HCT116 (cell line): ENCODE data around the gene ASXL2.

Experiments used
- CEBPB ChIP-seq: IDR thresholded peaks from 2 replicates; pipeline ENCODE4 v1.6.1; 2012; ENCODE audit warnings: low read depth
- CTCF ChIP-seq, 3 experiments: fragments of 200-600 bp in 1 of 3; sonication (generic) in 1 of 3; IDR thresholded peaks in 2 of 3; conservative IDR thresholded peaks in 1 of 3; 2 replicates each; pipeline ENCODE4 v1.5.1; 2012 to 2017; ENCODE audit warnings: low read depth in 2 of 3, low read length in 2 of 3, antibody characterized with exemption in 1 of 3, borderline replicate concordance in 1 of 3, control low read depth in 1 of 3, mild to moderate bottlenecking in 1 of 3, mixed read lengths in 1 of 3, mixed run types in 1 of 3, moderate library complexity in 1 of 3; ENCODE audit not compliant: insufficient read depth in 1 of 3
- EGR1 ChIP-seq: IDR thresholded peaks from 2 replicates; pipeline ENCODE4 v1.6.1; 2012; ENCODE audit warnings: low read depth
- EZH2 ChIP-seq: fragments of 200-600 bp; sonication (generic); IDR thresholded peaks from 2 replicates; pipeline ENCODE4 v1.6.1; 2017; ENCODE audit warnings: antibody characterized with exemption, mixed run types
- POLR2A ChIP-seq: IDR thresholded peaks from 2 replicates; pipeline ENCODE4 v1.7.0; 2011; ENCODE audit warnings: borderline replicate concordance; ENCODE audit not compliant: insufficient read depth, insufficient read length; ENCODE audit errors: extremely low read depth
- POLR2AphosphoS5 ChIP-seq: IDR thresholded peaks from 2 replicates; pipeline ENCODE4 v1.6.1; 2011; ENCODE audit warnings: mild to moderate bottlenecking, low read depth, low read length, moderate library complexity
- SIN3A ChIP-seq: IDR thresholded peaks from 2 replicates; pipeline ENCODE4 v1.6.1; 2012; ENCODE audit warnings: low read depth
- TCF7L2 ChIP-seq: IDR thresholded peaks from 2 replicates; pipeline ENCODE4 v1.7.0; 2011; ENCODE audit warnings: borderline replicate concordance, inconsistent platforms; ENCODE audit not compliant: insufficient read depth, insufficient read length; ENCODE audit errors: extremely low read depth
- YY1 ChIP-seq: IDR thresholded peaks from 2 replicates; pipeline ENCODE4 v1.6.1; 2011; ENCODE audit warnings: low read length, low read depth, moderate library complexity, mild to moderate bottlenecking; ENCODE audit not compliant: insufficient replicate concordance; ENCODE audit errors: extremely low read depth
- ZBTB33 ChIP-seq: IDR thresholded peaks from 2 replicates; pipeline ENCODE4 v1.6.1; 2011; ENCODE audit warnings: mild to moderate bottlenecking, low read length, moderate library complexity; ENCODE audit not compliant: insufficient replicate concordance; ENCODE audit errors: extremely low read depth

GRCh38 chr2:25698752-25699151, 179.5 kb downstream of the ASXL2 start:
- TF ChIP-seq POLR2AphosphoS5 (no peak), CTCF (IDR thresholded peaks at IDR 0.05 in 2 of 3, conservative IDR thresholded peaks at IDR 0.05 in 1 of 3; ENCODE audit: borderline replicate concordance in 1 of 3, insufficient read depth in 1 of 3, low read depth in 2 of 3, low read length in 2 of 3) (no peak), SIN3A (no peak), CEBPB (no peak), POLR2A (no peak), EGR1 (no peak), ZBTB33 (no peak), EZH2 (no peak), TCF7L2 (no peak), YY1 (no peak)
